GM19468 (cell line): ENCODE measurements around the gene ACTA2.

Experiments used
- ATAC-seq: cut with Tn5 transposase; IDR thresholded peaks from one replicate; pipeline ENCODE4 v1.9.1; 2021; ENCODE audit warnings: mild to moderate bottlenecking, moderate library complexity, moderate number of reproducible peaks; ENCODE audit not compliant: unreplicated experiment; ENCODE audit errors: extremely low read depth

ACTA2 gene

GRCh38 chr10:88926566-88927415 is 25.8 kb downstream of the ACTA2 start:
- no peak for ATAC-seq

- no peak for ATAC-seq
Measured at GRCh38 chr10:88923520-88923919, 29.1 kb downstream of the ACTA2 start.

GRCh38 chr10:88922041-88922440 is 30.5 kb downstream of the ACTA2 start:
- no peak for ATAC-seq

GRCh38 chr10:88920986-88921593 is 31.5 kb downstream of the ACTA2 start:
- no peak for ATAC-seq

- no peak for ATAC-seq
Measured at GRCh38 chr10:88920198-88920597, 32.4 kb downstream of the ACTA2 start.

- ATAC-seq, result no peak
Measured at GRCh38 chr10:88919041-88919440, 33.5 kb downstream of the ACTA2 start.

- no peak for ATAC-seq
Measured at GRCh38 chr10:88918191-88918905, 34.2 kb downstream of the ACTA2 start.

GRCh38 chr10:88916986-88917385 is 35.6 kb downstream of the ACTA2 start:
- no peak for ATAC-seq

GRCh38 chr10:88916231-88916630 is 36.3 kb downstream of the ACTA2 start:
- ATAC-seq, result no peak

- ATAC-seq, result no peak
Measured at GRCh38 chr10:88915781-88916180, 36.8 kb downstream of the ACTA2 start.

GRCh38 chr10:88913788-88914187 is 38.8 kb downstream of the ACTA2 start:
- ATAC-seq, result no peak

- ATAC-seq, result no peak
Measured at GRCh38 chr10:88913127-88913526, 39.4 kb downstream of the ACTA2 start.

GRCh38 chr10:88911851-88912250 is 40.7 kb downstream of the ACTA2 start:
- ATAC-seq, result no peak

GRCh38 chr10:88911116-88911515 is 41.5 kb downstream of the ACTA2 start:
- no peak for ATAC-seq

- ATAC-seq, result no peak
Measured at GRCh38 chr10:88908194-88908593, 44.4 kb downstream of the ACTA2 start.

GRCh38 chr10:88906921-88907320 is 45.7 kb downstream of the ACTA2 start:
- ATAC-seq, result no peak

GRCh38 chr10:88903715-88904114 is 48.9 kb downstream of the ACTA2 start:
- no peak for ATAC-seq

GRCh38 chr10:88901984-88902789 is 50.4 kb downstream of the ACTA2 start:
- ATAC-seq, result no peak

- no peak for ATAC-seq
Measured at GRCh38 chr10:88901206-88901983, 51.2 kb downstream of the ACTA2 start.

- no peak for ATAC-seq
Measured at GRCh38 chr10:88899886-88900285, 52.7 kb downstream of the ACTA2 start.
